ENCODE data around the gene RLF. TPM values are rescaled to one million over a fixed set of nuclear protein-coding genes. Genes with fewer than 3 reads are reported as not detected.
A peak's percentile ranks its signal among the peaks of the same experiment; 100 is the strongest.

The RLF gene, protein sequence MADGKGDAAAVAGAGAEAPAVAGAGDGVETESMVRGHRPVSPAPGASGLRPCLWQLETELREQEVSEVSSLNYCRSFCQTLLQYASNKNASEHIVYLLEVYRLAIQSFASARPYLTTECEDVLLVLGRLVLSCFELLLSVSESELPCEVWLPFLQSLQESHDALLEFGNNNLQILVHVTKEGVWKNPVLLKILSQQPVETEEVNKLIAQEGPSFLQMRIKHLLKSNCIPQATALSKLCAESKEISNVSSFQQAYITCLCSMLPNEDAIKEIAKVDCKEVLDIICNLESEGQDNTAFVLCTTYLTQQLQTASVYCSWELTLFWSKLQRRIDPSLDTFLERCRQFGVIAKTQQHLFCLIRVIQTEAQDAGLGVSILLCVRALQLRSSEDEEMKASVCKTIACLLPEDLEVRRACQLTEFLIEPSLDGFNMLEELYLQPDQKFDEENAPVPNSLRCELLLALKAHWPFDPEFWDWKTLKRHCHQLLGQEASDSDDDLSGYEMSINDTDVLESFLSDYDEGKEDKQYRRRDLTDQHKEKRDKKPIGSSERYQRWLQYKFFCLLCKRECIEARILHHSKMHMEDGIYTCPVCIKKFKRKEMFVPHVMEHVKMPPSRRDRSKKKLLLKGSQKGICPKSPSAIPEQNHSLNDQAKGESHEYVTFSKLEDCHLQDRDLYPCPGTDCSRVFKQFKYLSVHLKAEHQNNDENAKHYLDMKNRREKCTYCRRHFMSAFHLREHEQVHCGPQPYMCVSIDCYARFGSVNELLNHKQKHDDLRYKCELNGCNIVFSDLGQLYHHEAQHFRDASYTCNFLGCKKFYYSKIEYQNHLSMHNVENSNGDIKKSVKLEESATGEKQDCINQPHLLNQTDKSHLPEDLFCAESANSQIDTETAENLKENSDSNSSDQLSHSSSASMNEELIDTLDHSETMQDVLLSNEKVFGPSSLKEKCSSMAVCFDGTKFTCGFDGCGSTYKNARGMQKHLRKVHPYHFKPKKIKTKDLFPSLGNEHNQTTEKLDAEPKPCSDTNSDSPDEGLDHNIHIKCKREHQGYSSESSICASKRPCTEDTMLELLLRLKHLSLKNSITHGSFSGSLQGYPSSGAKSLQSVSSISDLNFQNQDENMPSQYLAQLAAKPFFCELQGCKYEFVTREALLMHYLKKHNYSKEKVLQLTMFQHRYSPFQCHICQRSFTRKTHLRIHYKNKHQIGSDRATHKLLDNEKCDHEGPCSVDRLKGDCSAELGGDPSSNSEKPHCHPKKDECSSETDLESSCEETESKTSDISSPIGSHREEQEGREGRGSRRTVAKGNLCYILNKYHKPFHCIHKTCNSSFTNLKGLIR (N-terminal part only)
- total RNA-seq, result 10 to 100 TPM; 20.1 to 20.9 TPM

GRCh38 chr1:40161125-40161887 is at the start of gene RLF:
TSS of gene RLF (plus strand) at chr1:40161387. CDS start at chr1:40161400, 13 bp downstream.
- peak; percentile 98 for DNase-seq
- Mint-ChIP-seq H3K27me3 (no peaks in the 10 kb centered on the region), H3K9me3 (ENCODE audit: low read depth) (no peaks in the 10 kb centered on the region), H3K4me1 (peaks cover 4% of the 10 kb centered on the region), H3K4me3 (no peak within 1 kb of the TSS), H3K27ac (no peak within 1 kb of the TSS), H3K36me3 (ENCODE audit: low read depth) (peaks cover 18% of the 10 kb centered on the region)
- ATAC-seq, result peak; percentile 81
- POLR2A ChIA-PET, result interaction anchor here (0.6 to 2.1 kb wide), 3 partner anchors 86 to 1044 kb away, joined by 3 to 6 read pairs (median 4); partner anchors contain the start of gene SMAP2
- CTCF ChIA-PET, result interaction anchor here (0.8 to 4.0 kb wide), 7 partner anchors 9 to 245 kb away, joined by 3 to 27 read pairs (median 5); no protein-coding TSS in a partner anchor
- intact Hi-C loops (cut with DNase I, micrococcal nuclease), result loop anchor here (1.0 to 5.0 kb wide), 15 partner anchors 25 to 821 kb away; partner anchors contain the start of genes NFYC (in 2 of the 2), CAP1 (in 1 of the 2), PABPC4 (in 1 of the 2) and PPT1 (in 1 of the 2)

DNA sequence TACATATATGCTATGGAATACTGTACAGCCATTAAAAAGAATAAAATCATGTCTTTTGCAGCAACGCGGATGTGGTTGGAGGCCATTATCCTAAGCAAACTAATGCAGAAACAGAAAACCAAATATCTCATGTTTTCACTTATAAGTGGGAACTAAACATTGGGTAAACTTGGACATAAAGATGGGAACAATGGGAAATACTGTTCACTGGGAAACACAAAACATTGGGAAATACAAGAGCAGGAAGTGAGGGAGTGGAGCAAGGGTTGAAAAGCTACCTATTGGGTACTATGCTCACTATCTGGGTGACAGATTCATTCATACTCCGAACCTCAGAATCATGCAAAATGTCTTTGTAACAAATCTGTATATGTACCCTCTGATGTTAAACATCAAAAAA is 46.8 kb upstream of the RLF start:
- ATAC-seq, result no peak
- POLR2A ChIA-PET, result no interaction called here
- Mint-ChIP-seq H3K4me1 (no peaks in the 10 kb centered on the region), H3K27me3 (peaks cover 16% of the 10 kb centered on the region), H3K9me3 (ENCODE audit: low read depth) (peaks cover 8% of the 10 kb centered on the region), H3K36me3 (ENCODE audit: low read depth) (peaks cover 4% of the 10 kb centered on the region), H3K27ac (no peak overlapping the region), H3K4me3 (no peak overlapping the region)
- intact Hi-C loops (cut with DNase I, micrococcal nuclease), result no loop called here
- no peak for DNase-seq
- CTCF ChIA-PET, result no interaction called here

DNA sequence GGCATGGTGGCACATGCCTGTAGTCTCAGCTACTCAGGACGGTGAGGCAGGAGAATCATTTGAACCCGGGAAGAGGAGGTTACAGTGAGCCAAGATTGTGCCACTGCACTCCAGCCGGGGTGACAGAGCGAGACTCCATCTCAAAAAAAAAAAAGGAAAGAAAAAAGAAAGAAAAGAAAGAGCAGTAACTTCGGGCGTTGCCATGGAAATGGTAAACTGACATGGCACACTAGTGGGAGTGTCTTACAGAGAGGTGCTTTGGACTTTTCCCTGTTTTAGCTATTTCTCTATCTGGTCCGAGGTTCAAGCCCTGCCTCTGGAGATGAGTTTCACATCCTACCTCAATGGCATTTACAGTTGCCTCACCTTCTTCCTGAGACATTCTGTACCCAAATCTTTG is 41.1 kb upstream of the RLF start:
- H3K9me3 Mint-ChIP-seq (ENCODE audit: low read depth), result no peaks in the 10 kb centered on the region
- H3K4me3 Mint-ChIP-seq, result no peak overlapping the region
- ChIA-PET POLR2A (no interaction called here), CTCF (interaction anchor here (1.7 kb wide), 1 partner anchor 24 kb away, joined by 9 read pairs; no protein-coding TSS in a partner anchor)
- H3K4me1 Mint-ChIP-seq, result no peaks in the 10 kb centered on the region
- no peak for DNase-seq
- ATAC-seq, result no peak
- H3K27me3 Mint-ChIP-seq, result peaks cover 6% of the 10 kb centered on the region
- intact Hi-C loops (cut with DNase I, micrococcal nuclease), result no loop called here
- no peaks in the 10 kb centered on the region for H3K36me3 Mint-ChIP-seq (ENCODE audit: low read depth)
- no peak overlapping the region for H3K27ac Mint-ChIP-seq

DNA sequence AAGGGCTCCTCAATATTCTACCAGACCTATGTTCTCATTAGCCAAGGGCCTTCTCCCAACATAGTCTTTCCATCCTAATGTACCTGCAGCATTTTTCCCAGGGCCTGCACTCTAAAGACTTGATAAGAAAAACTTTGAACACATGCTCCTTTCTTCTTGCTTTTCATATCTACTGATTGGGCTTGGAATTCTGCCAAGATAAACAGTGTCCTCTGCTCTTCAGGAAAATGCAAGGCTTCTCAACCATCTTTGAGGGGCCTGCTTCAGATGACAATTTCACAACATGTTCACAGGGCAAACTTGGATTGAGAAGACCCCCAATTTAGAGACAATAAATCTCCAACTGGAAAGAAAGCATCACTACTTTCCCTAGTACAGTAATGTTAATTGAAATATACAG is 38.3 kb upstream of the RLF start:
- ChIA-PET CTCF (interaction anchor here (0.5 to 0.6 kb wide), 2 partner anchors 31 to 275 kb away, joined by 3 to 4 read pairs; no protein-coding TSS in a partner anchor), POLR2A (no interaction called here)
- no peak for ATAC-seq
- no peaks in the 10 kb centered on the region for H3K27me3 Mint-ChIP-seq
- intact Hi-C loops (cut with DNase I, micrococcal nuclease), result no loop called here
- no peaks in the 10 kb centered on the region for H3K4me1 Mint-ChIP-seq
- no peak for DNase-seq
- no peaks in the 10 kb centered on the region for H3K9me3 Mint-ChIP-seq (ENCODE audit: low read depth)
- H3K4me3 Mint-ChIP-seq, result no peak overlapping the region
- no peaks in the 10 kb centered on the region for H3K36me3 Mint-ChIP-seq (ENCODE audit: low read depth)
- H3K27ac Mint-ChIP-seq, result no peak overlapping the region

DNA sequence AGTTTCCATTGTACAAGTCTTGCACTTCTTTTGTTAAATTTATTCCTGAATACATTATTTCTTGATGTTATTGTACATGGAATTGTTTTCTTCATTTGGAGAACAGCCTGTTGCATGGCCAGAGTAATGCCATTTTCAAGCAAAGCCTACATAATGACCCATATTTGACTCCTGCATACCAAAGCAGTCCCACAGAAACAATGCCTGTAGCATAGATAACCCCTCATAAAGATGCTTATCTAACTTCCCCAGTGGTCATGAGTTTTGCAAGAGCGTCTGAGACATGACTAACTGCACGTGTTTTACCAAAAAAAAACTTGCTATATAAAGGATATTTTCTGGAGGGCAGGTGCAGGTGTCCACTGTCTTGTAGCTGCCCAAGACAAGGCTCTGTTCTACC is 30.3 kb upstream of the RLF start:
- no peaks in the 10 kb centered on the region for H3K4me1 Mint-ChIP-seq
- peaks cover 6% of the 10 kb centered on the region for H3K27me3 Mint-ChIP-seq
- H3K9me3 Mint-ChIP-seq (ENCODE audit: low read depth), result no peaks in the 10 kb centered on the region
- ATAC-seq, result no peak
- intact Hi-C loops (cut with DNase I, micrococcal nuclease), result no loop called here
- no peak overlapping the region for H3K27ac Mint-ChIP-seq
- ChIA-PET POLR2A (no interaction called here), CTCF (interaction anchor here (1.0 to 1.5 kb wide), 2 partner anchors 22 to 208 kb away, joined by 3 to 5 read pairs; no protein-coding TSS in a partner anchor)
- no peak for DNase-seq
- no peak overlapping the region for H3K4me3 Mint-ChIP-seq
- no peaks in the 10 kb centered on the region for H3K36me3 Mint-ChIP-seq (ENCODE audit: low read depth)

DNA sequence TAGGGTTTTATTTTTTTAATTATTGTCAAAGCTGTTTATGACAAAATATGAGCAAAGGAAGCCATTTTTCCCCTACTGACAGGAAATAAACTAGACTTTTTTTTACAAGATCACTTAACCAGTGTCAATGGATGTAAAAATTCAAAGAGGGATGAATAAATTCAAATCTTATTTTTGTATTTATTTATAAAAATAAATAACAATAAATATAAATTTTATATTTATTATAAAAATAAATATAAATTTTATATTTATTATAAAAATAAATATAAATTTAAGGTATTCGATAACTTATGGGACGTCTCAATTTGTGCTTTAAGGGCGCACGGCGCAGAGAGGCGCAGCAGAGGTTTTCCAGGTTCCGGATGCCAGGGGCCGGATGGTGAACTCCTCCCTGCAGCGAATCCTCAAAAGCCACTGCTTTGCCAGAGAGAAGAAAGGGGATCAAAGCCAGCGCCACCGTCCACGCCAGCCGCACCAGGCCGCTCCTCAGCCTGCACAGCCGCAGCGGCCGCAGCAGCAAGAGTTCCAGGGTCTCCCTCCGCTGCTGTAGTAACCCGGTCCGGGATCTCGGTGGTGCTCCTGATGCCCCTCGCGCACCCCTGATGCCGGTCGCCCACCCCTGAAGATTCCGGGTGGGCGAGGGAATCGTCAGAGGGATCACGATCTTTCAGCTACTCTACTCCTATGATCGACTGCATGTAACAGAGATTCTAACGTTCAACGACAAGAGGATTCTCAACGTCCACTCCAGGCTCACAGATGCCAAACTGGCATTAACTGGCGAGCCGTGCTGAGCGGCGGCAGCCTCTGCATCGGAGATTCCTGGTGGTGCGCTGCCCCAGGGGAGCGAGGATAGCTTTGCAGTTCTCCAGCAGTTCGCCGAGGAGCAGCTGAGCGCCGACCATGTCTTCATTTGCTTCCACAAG is 28.5 kb upstream of the RLF start:
- Mint-ChIP-seq H3K36me3 (ENCODE audit: low read depth) (no peaks in the 10 kb centered on the region), H3K4me1 (no peaks in the 10 kb centered on the region), H3K27me3 (peaks cover 6% of the 10 kb centered on the region), H3K27ac (no peak overlapping the region), H3K4me3 (no peak overlapping the region), H3K9me3 (ENCODE audit: low read depth) (no peaks in the 10 kb centered on the region)
- ATAC-seq, result no peak
- intact Hi-C loops (cut with DNase I, micrococcal nuclease), result no loop called here
- CTCF ChIA-PET, result interaction anchor here (0.6 to 3.8 kb wide), 2 partner anchors 12 to 52 kb away, joined by 3 to 14 read pairs; no protein-coding TSS in a partner anchor
- no peak for DNase-seq
- POLR2A ChIA-PET, result no interaction called here

DNA sequence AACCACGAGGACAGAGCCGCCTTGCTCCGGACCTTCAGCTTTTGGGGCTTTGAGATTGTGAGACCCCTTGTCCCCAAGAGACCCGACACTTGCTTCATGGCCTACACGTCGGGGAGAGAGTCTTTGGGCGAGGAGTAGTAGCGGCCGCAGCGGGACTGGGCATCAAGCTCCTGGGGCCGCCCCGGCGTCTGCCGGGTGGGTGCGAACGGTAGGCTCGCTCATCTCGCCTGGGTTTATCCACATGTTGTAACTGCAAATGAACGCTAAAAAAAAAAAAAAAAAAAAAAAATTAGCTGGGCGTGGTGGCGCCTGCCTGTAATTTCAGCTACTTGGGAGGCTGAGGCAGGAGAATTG is 27.9 kb upstream of the RLF start:
- Mint-ChIP-seq H3K27ac (no peak overlapping the region), H3K27me3 (peaks cover 6% of the 10 kb centered on the region), H3K9me3 (ENCODE audit: low read depth) (no peaks in the 10 kb centered on the region), H3K4me3 (no peak overlapping the region), H3K36me3 (ENCODE audit: low read depth) (no peaks in the 10 kb centered on the region), H3K4me1 (no peaks in the 10 kb centered on the region)
- CTCF ChIA-PET, result interaction anchor here (0.6 to 3.8 kb wide), 2 partner anchors 11 to 52 kb away, joined by 3 to 14 read pairs; no protein-coding TSS in a partner anchor
- no peak for ATAC-seq
- no peak for DNase-seq
- POLR2A ChIA-PET, result interaction anchor here (0.6 kb wide), 1 partner anchor 242 kb away, joined by 3 read pairs; no protein-coding TSS in a partner anchor
- intact Hi-C loops (cut with DNase I, micrococcal nuclease), result no loop called here

DNA sequence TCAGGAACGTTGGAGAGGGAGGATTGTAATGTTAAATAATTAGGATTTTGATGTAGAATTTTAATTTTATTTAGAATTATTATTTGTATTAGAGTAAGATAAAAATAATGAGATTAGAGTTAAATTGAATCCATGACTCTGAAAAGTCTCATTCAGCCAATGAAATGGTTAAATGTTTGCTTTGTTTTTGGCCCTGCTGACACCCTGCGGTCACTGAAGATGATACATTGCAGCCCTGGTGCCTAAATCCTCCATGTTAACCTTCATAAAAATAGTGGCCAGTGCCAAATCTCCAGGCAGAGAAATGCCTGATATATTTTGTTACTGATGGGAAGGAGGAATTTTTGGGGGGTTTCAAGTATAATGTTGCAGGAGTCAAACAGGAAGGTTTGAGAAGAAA is 27.3 kb upstream of the RLF start:
- Mint-ChIP-seq H3K36me3 (ENCODE audit: low read depth) (no peaks in the 10 kb centered on the region), H3K27ac (no peak overlapping the region), H3K9me3 (ENCODE audit: low read depth) (no peaks in the 10 kb centered on the region), H3K4me3 (no peak overlapping the region), H3K4me1 (no peaks in the 10 kb centered on the region), H3K27me3 (peaks cover 5% of the 10 kb centered on the region)
- POLR2A ChIA-PET, result interaction anchor here (0.6 kb wide), 1 partner anchor 243 kb away, joined by 3 read pairs; no protein-coding TSS in a partner anchor
- intact Hi-C loops (cut with DNase I, micrococcal nuclease), result no loop called here
- no peak for ATAC-seq
- no peak for DNase-seq
- CTCF ChIA-PET, result interaction anchor here (3.8 kb wide), 1 partner anchor 10 kb away, joined by 14 read pairs; no protein-coding TSS in a partner anchor

- Mint-ChIP-seq H3K4me1 (peaks cover 3% of the 10 kb centered on the region), H3K36me3 (ENCODE audit: low read depth) (no peaks in the 10 kb centered on the region), H3K4me3 (no peak overlapping the region), H3K27ac (no peak overlapping the region), H3K9me3 (ENCODE audit: low read depth) (no peaks in the 10 kb centered on the region), H3K27me3 (peaks cover 9% of the 10 kb centered on the region)
- intact Hi-C loops (cut with DNase I, micrococcal nuclease), result loop anchor here in 1 of 2 experiments (5.0 kb wide), 3 partner anchors 527 to 812 kb away; partner anchors contain the start of gene RIMS3
- no peak for DNase-seq
- POLR2A ChIA-PET, result no interaction called here
- CTCF ChIA-PET, result interaction anchor here (0.6 to 2.1 kb wide), 6 partner anchors 11 to 208 kb away, joined by 3 to 11 read pairs (median 3); no protein-coding TSS in a partner anchor
- ATAC-seq, result no peak
Observed at GRCh38 chr1:40140211-40140973, 20.8 kb upstream of the RLF start.

All from activated CD4-positive, alpha-beta T cell treated with anti-CD3 and anti-CD28 coated beads for 36 hours (primary cell).